LNCaP clone FGC (cell line): ENCODE measurements around the gene ZNHIT2.

Source experiments
- DNase-seq: peaks from one replicate; pipeline ENCODE4 v3.0.0-alpha.2; 2011; ENCODE audit warnings: low read depth
- H3K4me3 ChIP-seq: 2 replicates; pipeline ENCODE4 v1.5.1; 2011; ENCODE audit warnings: mild to moderate bottlenecking, low read depth, low read length, control low read depth
- CTCF ChIP-seq: IDR thresholded peaks from 2 replicates; pipeline ENCODE4 v1.5.1; 2012; ENCODE audit warnings: mild to moderate bottlenecking; ENCODE audit not compliant: control insufficient read depth, insufficient read depth; ENCODE audit errors: extremely low read depth

The ZNHIT2 gene

GRCh38 chr11:65078786-65079342 is 38.6 kb downstream of the ZNHIT2 start:
- DNase-seq, result no peak
- no peak for TF ChIP-seq CTCF
- no peak overlapping the region for H3K4me3 ChIP-seq

GRCh38 chr11:65078151-65078550 is 39.4 kb downstream of the ZNHIT2 start:
- peak; percentile 53 for TF ChIP-seq CTCF
- no peak for DNase-seq
- no peak overlapping the region for H3K4me3 ChIP-seq

- H3K4me3 ChIP-seq, result no peak overlapping the region
- no peak for TF ChIP-seq CTCF
- DNase-seq, result no peak
Measured at GRCh38 chr11:65077451-65077850, 40.0 kb downstream of the ZNHIT2 start.

GRCh38 chr11:65072631-65072966 is 44.9 kb downstream of the ZNHIT2 start:
- TF ChIP-seq CTCF, result no peak
- no peak for DNase-seq
- H3K4me3 ChIP-seq, result no peak overlapping the region

- TF ChIP-seq CTCF, result no peak
- no peak overlapping the region for H3K4me3 ChIP-seq
- no peak for DNase-seq
Measured at GRCh38 chr11:65071907-65072630, 45.4 kb downstream of the ZNHIT2 start.

GRCh38 chr11:65069217-65069616 is 48.3 kb downstream of the ZNHIT2 start:
- DNase-seq, result no peak

More at GRCh38 chr11:65069217-65069616, 48.3 kb downstream of the ZNHIT2 start:
- TF ChIP-seq CTCF, result no peak
- no peak overlapping the region for H3K4me3 ChIP-seq
